Rectal smooth muscle tissue (tissue), 1 donor: ENCODE data around the gene GPR142.

Experiments used
- H3K27ac ChIP-seq: one replicate; pipeline ENCODE4 v1.7.0; 2013; ENCODE audit warnings: low read depth, low read length, inconsistent platforms
- H3K27me3 ChIP-seq: one replicate; pipeline ENCODE4 v1.7.0; 2013; ENCODE audit warnings: low read length; ENCODE audit not compliant: control insufficient read depth, insufficient read depth
- H3K36me3 ChIP-seq: one replicate; pipeline ENCODE4 v1.7.0; 2013; ENCODE audit warnings: low read length; ENCODE audit not compliant: control insufficient read depth, insufficient read depth
- H3K4me1 ChIP-seq: one replicate; pipeline ENCODE4 v1.7.0; 2013; ENCODE audit warnings: low read length; ENCODE audit not compliant: control insufficient read depth, insufficient read depth
- H3K4me3 ChIP-seq: one replicate; pipeline ENCODE4 v1.7.0; 2013; ENCODE audit warnings: low read length
- H3K9ac ChIP-seq: one replicate; pipeline ENCODE4 v1.7.0; 2013; ENCODE audit warnings: low read length

Gene GPR142

DNA sequence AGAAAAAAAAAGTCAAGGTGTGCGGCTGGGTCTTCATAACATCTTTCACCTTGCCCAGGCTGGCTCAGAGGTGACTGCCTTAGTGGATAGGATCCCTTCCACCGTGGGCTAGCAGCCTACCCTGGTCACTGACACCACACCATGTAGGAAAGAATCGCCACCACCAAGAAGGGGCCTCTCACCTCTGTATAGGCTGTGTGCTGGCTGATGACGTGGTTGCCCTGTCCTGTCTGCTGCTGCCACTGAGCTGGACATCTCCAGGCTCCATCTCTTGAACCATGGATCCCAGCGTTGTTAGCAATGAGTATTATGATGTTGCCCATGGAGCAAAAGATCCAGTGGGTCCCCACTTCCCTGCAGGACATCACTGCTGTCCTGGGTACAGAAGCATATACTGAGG lies at the start of gene GPR142:
TSS of gene GPR142 (plus strand) at position 301 of the 400 bp plus-strand sequence. CDS start 2,035 bp downstream, outside the sequence.
- no peaks in the 10 kb centered on the region for H3K36me3 ChIP-seq
- no peak within 1 kb of the TSS for H3K27ac ChIP-seq
- no peak within 1 kb of the TSS for H3K4me3 ChIP-seq
- H3K4me1 ChIP-seq, result no peaks in the 10 kb centered on the region
- H3K27me3 ChIP-seq, result peaks cover 8% of the 10 kb centered on the region
- H3K9ac ChIP-seq, result no peak within 1 kb of the TSS

- no peak overlapping the region for H3K9ac ChIP-seq
- H3K27me3 ChIP-seq, result no peaks in the 10 kb centered on the region
- no peaks in the 10 kb centered on the region for H3K36me3 ChIP-seq
- no peak overlapping the region for H3K4me3 ChIP-seq
- no peak overlapping the region for H3K27ac ChIP-seq
- no peaks in the 10 kb centered on the region for H3K4me1 ChIP-seq
Measured at GRCh38 chr17:74318391-74318790, 48.9 kb upstream of the GPR142 start.

GRCh38 chr17:74324521-74324920 lies 42.8 kb upstream of the GPR142 start:
- Histone ChIP-seq H3K36me3 (no peaks in the 10 kb centered on the region), H3K27me3 (no peaks in the 10 kb centered on the region), H3K4me3 (no peak overlapping the region), H3K27ac (no peak overlapping the region), H3K4me1 (no peaks in the 10 kb centered on the region), H3K9ac (no peak overlapping the region)

DNA sequence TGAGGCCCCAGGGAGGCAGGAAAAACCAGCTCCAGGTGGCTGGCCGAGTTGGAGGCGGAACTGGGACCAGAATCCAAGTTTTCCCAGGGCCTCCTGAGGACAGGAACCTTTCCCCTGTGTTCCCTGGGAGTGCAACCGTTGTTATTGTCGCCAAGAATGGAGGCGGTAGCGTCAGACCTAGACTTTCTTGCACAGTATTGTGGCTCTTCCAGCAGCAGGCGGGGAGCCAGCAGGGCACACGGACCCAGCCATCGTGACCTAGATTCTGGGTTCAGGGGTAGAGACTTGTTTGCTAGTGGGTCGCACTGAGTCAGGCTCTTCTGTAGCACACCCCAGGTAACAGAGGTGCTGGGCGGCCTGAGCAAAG lies 41.9 kb upstream of the GPR142 start:
- Histone ChIP-seq H3K27ac (no peak overlapping the region), H3K36me3 (no peaks in the 10 kb centered on the region), H3K27me3 (no peaks in the 10 kb centered on the region), H3K9ac (no peak overlapping the region), H3K4me3 (peak overlapping the region; percentile 18), H3K4me1 (no peaks in the 10 kb centered on the region)

- no peaks in the 10 kb centered on the region for H3K4me1 ChIP-seq
- no peaks in the 10 kb centered on the region for H3K36me3 ChIP-seq
- H3K9ac ChIP-seq, result no peak within 1 kb of the TSS
- no peaks in the 10 kb centered on the region for H3K27me3 ChIP-seq
- no peak within 1 kb of the TSS for H3K27ac ChIP-seq
- peak within 1 kb of the TSS; percentile 57 for H3K4me3 ChIP-seq
Measured at GRCh38 chr17:74325743-74326379, 41.4 kb upstream of the GPR142 start, which contains the start of gene KIF19. TSS of gene KIF19 (plus strand) at chr17:74326226. CDS start at chr17:74326350, 124 bp downstream.

GRCh38 chr17:74326506-74326905 lies 40.8 kb upstream of the GPR142 start:
- H3K27ac ChIP-seq, result no peak overlapping the region
- H3K4me3 ChIP-seq, result peak overlapping the region; percentile 57
- no peak overlapping the region for H3K9ac ChIP-seq
- no peaks in the 10 kb centered on the region for H3K36me3 ChIP-seq
- no peaks in the 10 kb centered on the region for H3K4me1 ChIP-seq
- H3K27me3 ChIP-seq, result no peaks in the 10 kb centered on the region

DNA sequence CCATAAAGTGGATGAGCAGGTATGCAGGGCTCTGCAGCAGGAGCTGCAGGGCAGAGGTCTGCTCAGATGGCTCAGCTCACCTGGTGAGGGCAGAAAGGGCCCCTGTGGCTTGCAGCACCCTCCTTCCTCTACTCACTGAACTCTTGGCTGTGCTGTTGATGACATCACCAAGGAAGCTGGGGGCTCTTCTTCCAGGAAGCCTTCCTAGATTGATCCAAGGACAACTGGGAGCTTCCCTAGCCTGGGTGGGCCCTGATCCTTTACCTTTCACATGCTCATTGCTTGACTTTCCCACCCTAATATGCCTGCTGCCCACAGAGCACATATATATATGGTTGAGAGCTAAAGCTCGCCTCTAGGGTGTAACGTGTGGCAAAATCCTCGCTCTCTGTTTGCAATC lies 38.8 kb upstream of the GPR142 start:
- Histone ChIP-seq H3K4me3 (no peak overlapping the region), H3K4me1 (no peaks in the 10 kb centered on the region), H3K27ac (no peak overlapping the region), H3K36me3 (no peaks in the 10 kb centered on the region), H3K9ac (no peak overlapping the region), H3K27me3 (no peaks in the 10 kb centered on the region)

GRCh38 chr17:74329378-74329777 lies 37.9 kb upstream of the GPR142 start:
- Histone ChIP-seq H3K9ac (no peak overlapping the region), H3K4me1 (no peaks in the 10 kb centered on the region), H3K27me3 (no peaks in the 10 kb centered on the region), H3K27ac (no peak overlapping the region), H3K36me3 (no peaks in the 10 kb centered on the region), H3K4me3 (no peak overlapping the region)

- Histone ChIP-seq H3K9ac (no peak overlapping the region), H3K27me3 (no peaks in the 10 kb centered on the region)
Measured at GRCh38 chr17:74330446-74330845, 36.9 kb upstream of the GPR142 start.

DNA sequence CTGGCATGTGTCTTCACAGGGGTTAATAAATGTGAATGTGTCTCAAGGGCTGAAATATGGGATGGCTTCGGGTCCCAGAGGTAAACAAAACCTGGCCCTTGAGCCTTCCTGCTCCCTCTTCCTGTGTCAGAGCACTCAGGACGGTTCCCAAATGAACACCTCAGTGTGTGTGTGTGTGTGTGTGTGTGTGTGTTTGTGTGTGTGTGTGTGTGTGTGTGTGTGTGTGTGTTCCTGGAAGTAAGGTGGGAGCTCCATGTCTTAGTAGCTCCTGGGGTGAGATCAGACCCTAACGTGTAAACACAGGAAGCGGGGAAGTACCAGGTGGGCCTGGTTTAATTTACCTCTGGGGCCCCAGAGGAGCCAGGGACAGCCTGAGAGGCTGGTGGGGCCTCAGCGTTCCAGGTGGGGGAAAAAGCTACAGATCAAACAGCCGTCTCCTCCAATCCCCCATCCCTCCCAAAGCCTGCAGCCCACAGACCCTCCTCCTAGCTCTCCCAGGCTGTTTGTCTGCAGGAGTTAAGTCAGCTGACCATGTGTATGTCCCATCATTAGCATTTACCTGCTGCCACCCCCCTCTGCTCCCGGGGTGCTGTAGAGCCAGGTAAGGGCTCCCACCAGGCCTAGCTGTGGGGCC lies 35.2 kb upstream of the GPR142 start:
- no peak overlapping the region for H3K27ac ChIP-seq
- no peaks in the 10 kb centered on the region for H3K27me3 ChIP-seq
- no peak overlapping the region for H3K9ac ChIP-seq
- no peaks in the 10 kb centered on the region for H3K36me3 ChIP-seq
- no peak overlapping the region for H3K4me3 ChIP-seq
- no peaks in the 10 kb centered on the region for H3K4me1 ChIP-seq

More at GRCh38 chr17:74330446-74330845, 36.9 kb upstream of the GPR142 start:
- no peaks in the 10 kb centered on the region for H3K36me3 ChIP-seq
- no peaks in the 10 kb centered on the region for H3K4me1 ChIP-seq
- H3K27ac ChIP-seq, result no peak overlapping the region
- H3K4me3 ChIP-seq, result no peak overlapping the region

DNA sequence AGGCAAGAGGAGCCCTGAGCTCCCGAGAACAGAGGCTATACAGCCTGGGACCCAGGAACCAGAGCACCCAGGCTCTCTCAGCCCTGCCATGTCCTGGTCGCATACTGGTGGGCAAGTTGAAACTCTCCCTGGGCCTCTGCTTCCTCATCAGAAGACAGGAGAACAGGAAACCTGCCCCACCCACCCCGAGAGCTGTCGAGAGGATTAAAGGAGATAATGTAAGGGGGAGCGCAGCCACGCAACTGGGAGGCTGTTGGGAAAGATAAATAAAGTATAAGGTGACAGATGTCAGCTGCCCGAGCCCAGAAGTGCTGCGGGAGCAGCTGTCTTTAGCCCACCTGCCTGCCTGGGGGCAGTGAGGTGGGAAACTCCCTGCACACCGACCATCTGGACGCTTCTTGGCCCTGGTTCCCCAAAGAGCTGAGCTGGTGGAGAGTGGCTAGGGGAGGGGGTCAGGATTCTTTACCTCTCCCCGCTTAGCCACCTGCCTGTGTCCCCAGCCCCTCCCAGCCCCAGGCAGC lies 34.5 kb upstream of the GPR142 start:
- H3K27ac ChIP-seq, result no peak overlapping the region
- no peak overlapping the region for H3K4me3 ChIP-seq
- H3K4me1 ChIP-seq, result no peaks in the 10 kb centered on the region
- H3K36me3 ChIP-seq, result no peaks in the 10 kb centered on the region
- no peaks in the 10 kb centered on the region for H3K27me3 ChIP-seq
- no peak overlapping the region for H3K9ac ChIP-seq

GRCh38 chr17:74334393-74335039 lies 32.8 kb upstream of the GPR142 start:
- Histone ChIP-seq H3K9ac (no peak overlapping the region), H3K36me3 (no peaks in the 10 kb centered on the region), H3K27me3 (no peaks in the 10 kb centered on the region), H3K4me1 (no peaks in the 10 kb centered on the region), H3K4me3 (no peak overlapping the region), H3K27ac (no peak overlapping the region)
